GM18505 (cell line): ENCODE measurements around the gene RANBP3.
"Not testable (repeated sequence)": the region's sequence is repeated elsewhere in the genome, so short reads cannot be mapped to it uniquely, and the experiment has no call there.

Source experiments
- ATAC-seq: cut with Tn5 transposase; IDR thresholded peaks from one replicate; pipeline ENCODE4 v1.9.1; 2021; ENCODE audit not compliant: unreplicated experiment
- POLR2A ChIP-seq: IDR thresholded peaks from 4 replicates; pipeline ENCODE4 v1.6.1; 2011; ENCODE audit warnings: borderline replicate concordance; ENCODE audit not compliant: insufficient read depth, insufficient read length; ENCODE audit errors: extremely low read depth

Gene RANBP3

DNA sequence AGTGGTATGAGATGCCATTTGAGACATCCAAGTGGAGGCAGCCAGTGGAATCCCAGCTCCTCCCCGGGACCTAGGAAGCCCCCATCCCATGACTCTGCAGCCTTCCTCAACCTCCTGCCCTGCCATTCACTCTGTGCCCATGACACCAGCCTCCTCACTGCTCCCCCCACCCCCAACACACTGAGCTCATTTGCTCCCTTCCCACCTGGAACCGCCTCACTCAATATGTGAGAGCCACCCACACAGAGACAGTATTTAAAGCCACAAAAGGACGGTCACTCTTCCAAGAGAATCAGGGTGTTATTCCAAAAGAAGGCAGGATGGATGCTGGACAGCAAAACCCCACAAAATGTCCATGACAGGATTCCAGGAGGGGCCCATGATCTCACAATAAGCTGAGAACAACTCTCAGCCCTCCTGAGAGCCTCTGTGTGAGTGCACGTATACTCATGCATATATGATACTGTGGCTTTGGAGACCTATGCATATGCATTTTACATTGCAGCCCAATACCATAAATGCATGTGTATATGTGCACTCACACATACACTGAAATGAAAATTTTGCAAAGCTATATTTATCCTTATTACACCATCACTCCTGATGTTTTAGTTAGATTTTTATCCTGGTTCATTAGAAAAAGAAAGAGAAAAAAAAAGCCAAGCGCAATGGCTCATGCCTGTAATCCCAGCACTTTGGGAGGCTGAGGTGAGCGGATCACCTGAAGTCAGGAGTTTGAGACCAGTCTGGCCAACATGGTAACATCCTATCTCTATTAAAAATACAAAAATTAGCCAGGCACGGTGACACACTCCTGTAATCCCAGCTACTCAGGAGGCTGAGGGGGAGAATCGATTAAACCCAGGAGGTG, 10.8 kb upstream of the RANBP3 start:
- no peak for TF ChIP-seq POLR2A
- no peak for ATAC-seq

DNA sequence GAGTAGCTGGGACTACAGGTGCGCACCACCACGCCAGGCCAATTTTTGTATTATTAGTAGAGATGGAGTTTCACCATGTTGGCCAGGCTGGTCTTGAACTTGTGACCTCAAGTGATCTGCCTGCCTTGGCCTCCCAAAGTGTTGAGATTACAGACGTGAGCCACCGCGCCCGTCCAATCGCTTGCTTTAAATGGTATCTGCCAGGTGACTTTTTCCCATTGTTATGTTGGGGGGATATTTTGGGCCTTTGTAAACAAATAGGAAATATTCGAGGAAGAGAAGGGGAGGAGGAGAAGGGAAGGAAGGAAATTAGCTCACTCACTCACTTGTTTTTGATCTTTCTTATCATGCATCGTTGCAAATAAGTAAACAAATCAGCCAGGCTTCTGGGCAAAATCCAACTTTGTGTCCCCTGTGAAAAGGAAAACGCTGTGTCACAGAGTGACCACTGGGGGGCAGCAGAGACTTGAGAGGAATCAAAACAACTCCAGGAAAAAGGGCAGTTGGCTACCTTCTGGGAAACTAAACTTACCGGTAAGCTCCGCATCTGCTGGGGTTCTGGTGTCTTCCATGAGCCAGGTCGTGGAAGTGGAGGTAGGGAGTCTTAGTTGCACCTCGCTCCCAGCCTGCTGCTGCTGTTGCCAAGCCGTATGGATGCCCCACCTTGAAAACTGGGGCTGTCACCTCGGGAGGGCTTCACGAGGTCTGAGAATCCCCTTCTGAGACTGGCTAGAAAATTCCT, 9.3 kb upstream of the RANBP3 start:
- TF ChIP-seq POLR2A: no peak
- no peak for ATAC-seq

DNA sequence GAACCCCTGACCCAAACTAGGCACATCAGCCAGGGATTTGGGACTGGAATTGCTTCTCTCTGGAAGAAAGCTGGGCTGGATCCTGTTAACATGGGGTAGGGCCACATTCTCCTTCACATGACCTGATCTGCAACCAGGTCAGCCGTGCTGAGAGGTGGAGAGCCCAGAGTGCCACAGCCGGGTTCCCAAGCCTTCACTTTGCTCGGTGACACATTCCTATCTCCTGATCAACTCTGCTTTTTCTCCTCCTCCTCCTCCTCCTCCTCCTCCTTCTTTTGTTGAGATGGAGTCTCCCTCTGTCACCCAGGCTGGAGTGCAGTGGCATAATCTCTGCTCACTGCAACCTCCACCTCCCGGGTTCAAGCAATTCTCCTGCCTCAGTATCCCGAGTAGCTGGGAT, 7.9 kb upstream of the RANBP3 start:
- ATAC-seq: not testable (repeated sequence)

DNA sequence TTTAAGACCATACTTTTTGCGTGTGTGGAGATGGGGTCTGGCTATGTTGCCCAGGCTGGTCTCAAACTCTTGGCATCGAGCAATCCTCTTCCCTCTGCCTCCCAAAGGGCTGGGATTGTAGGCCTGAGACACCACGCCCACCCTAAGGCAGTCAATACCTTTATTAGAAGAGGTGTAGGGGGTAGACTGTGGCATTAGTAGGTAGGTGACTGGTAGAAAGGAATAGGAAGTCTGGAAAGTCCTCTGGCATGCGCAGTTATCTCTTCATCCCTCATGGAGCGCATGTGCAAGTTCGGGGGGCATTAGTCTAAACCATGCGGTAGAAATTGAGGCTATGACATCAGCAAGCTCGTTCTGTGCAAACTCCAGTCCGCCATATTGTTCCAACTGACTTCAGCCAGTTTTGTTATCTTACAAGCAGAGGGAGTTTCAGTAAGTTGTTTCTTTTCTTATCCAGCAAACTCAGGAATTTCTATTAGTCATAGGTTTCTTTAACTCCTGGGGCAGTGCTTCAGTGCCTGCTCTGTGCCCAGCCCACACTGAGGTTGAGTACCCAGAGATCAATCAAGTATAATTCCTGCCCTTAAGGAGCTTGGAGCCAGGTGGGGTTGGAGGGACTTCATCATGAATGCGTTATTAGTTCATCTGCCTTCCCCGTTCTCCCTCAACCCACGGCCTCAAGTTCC, 7.3 kb upstream of the RANBP3 start:
- no peak for TF ChIP-seq POLR2A
- ATAC-seq: no peak

GRCh38 chr19:5984600-5984999, 6.7 kb upstream of the RANBP3 start:
- TF ChIP-seq POLR2A: no peak
- no peak for ATAC-seq

GRCh38 chr19:5983367-5983955, 5.5 kb upstream of the RANBP3 start:
- no peak for ATAC-seq

GRCh38 chr19:5978606-5979552, 939 bp upstream of the RANBP3 start:
- no peak for TF ChIP-seq POLR2A
- ATAC-seq: no peak

More at GRCh38 chr19:5983367-5983955, 5.5 kb upstream of the RANBP3 start:
- no peak for TF ChIP-seq POLR2A

- ATAC-seq: peak; percentile 16
- no peak for TF ChIP-seq POLR2A
Measured at GRCh38 chr19:5977222-5977784, 637 bp downstream of the RANBP3 start.

GRCh38 chr19:5976768-5977167, 1.2 kb downstream of the RANBP3 start:
- TF ChIP-seq POLR2A: no peak
- ATAC-seq: no peak

DNA sequence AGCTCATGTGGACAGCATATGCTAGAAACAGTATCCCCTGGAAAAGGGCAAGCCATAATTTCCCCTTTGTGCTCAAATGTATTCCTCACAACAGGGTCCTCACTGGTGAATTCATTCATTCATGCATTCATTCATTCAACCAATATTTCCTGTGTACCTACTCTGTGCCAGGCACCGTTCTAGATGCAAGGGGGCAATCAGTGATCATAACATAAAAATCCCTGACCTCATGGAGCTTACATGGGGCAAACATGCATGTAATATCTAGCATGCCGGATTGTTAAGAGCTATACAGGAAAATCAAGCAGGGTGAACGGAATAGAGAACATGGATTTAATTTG, 2.6 kb downstream of the RANBP3 start:
- ATAC-seq: no peak
- no peak for TF ChIP-seq POLR2A

DNA sequence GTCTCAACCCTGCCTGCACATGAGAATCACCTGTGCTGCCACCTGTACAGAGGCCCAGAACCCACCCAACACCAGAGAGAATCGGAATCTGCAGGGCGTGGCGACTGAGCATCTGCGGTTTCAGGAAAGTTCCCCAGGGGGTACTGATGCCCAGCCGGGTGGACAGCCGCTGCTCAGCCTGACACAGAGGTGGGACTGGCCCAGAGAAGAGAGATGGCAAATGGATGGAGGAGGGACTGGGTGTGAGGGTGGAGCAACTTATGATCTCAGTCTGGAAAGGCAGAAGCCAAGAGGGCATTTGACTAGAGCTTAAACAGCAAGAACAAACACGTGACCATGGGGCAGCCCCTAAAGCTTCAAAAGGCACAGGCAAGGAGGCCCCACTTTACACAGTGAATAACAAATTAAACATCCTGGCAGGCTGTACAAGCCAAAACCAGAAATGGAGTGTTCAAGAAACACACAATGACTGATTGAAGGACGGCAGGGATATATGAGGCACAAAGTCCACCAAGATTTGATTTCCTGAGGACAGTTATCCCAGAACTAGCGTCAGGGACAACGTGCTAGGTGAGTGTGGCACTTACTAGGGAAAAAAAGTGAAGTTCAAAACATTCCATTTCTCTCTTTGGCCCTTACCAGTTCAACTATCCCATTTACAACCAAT, 3.1 kb downstream of the RANBP3 start:
- TF ChIP-seq POLR2A: no peak
- no peak for ATAC-seq
